AG08395 (cell line): ENCODE results near the gene SUV39H2.
"Not testable (repeated sequence)": the region's sequence is repeated elsewhere in the genome, so short reads cannot be mapped to it uniquely, and the experiment has no call there.

Experiments used
- DNase-seq: peaks from one replicate; pipeline ENCODE4 v3.0.0; 2012; ENCODE audit warnings: mixed read lengths, low spot score

The SUV39H2 gene

GRCh38 chr10:14876764-14877163, 1.9 kb upstream of the SUV39H2 start:
- DNase-seq: no peak

DNA sequence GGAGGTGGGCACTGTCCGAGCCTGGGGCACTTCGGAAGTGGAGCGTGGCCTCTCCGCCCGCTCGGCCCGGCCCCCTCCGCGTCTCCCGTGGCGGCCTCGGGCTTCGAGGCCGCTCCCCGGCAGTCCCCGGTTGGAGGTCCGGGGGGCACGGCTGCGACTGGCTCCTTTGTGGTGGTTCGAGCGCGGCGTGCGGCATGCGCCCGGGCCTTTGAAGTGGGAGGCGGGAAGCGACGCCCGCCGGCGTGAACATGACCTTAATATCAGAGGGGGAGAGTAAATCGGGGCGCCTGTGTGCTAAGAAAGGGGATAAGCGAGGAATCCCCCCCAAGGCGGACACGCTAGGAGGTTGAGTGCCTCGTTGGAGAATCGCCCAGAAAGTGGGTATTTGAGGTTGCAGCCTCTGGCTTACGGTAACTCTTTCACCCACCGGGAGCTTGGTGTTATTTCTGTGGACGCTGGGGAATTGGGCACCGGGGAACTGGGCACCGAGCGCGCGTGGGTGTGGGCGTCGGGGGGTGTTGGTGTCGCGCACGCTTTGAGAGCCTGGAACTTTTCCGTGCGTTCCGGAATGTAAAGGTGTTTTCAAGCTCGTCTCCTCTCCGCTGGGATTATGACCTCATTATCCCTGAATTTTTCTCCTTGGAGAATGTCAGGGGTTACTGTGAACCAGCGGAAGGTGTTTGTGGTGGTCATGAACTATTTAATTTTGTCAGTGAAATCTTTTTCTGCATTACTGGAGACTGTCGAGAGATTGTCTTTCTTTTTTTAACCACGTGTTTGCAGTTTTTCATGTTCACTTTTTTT, 660 bp downstream of the SUV39H2 start:
- DNase-seq: no peak

DNA sequence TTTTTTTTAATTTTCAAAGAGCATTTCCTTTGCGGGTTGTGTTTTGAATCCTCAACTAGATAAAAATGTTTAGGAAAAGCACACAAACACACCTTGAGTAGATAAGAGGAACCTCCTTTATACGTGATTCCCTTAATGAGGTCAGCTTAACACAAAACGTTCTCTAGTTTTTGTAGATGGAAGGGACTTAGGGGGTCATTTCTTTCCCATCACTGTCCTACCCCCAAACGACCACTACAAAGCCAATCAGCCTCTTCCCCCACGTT, 1.2 kb downstream of the SUV39H2 start:
- DNase-seq: no peak

DNA sequence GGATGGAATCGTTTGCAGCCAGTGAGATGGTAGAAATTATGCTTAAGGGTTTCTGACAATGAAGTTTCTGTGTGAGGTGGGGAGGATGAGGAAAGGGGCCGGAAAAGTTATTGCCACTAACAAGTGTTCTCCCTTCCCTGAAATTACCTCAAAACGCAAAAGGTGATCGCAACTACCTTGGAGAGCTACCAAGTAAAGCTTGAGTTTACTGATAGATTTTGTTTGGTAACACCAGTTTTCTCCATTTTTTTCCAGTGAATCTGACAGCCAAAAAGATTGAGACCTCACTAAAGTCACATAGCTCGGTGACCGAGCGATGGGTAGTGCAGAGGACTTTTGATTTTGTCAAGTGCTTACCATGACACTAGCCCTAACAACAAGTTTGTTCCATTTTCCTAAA, 1.6 kb downstream of the SUV39H2 start:
- DNase-seq: no peak

DNA sequence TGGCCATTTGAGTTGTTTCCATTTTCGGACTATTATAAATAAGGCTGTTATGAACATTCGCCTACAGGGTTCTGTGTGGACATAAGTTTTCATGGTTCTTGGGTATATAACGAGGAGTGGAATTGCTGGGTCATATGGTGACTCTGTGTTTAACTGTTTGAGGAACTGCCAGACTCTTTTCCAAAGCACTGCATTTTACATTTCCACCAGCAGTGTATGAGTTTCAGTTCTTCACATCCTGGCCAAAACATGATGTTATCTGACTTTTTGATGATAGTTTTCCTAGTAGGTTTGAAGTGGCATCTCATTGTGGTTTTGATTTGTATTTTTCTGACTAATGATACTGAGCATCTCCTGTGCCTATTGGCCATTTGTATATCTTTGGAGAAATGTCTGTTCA, 5.4 kb downstream of the SUV39H2 start:
- DNase-seq: no peak

GRCh38 chr10:14889318-14889717, 10.7 kb downstream of the SUV39H2 start:
- DNase-seq: peak; percentile 10

GRCh38 chr10:14891151-14891550, 12.5 kb downstream of the SUV39H2 start:
- DNase-seq: no peak

- DNase-seq: peak; percentile 59
Measured at GRCh38 chr10:14904316-14904732, 25.7 kb downstream of the SUV39H2 start.

- DNase-seq: no peak
Measured at GRCh38 chr10:14904864-14905263, 26.2 kb downstream of the SUV39H2 start.

GRCh38 chr10:14905890-14906289, 27.2 kb downstream of the SUV39H2 start:
- DNase-seq: no peak

- no peak for DNase-seq
Measured at GRCh38 chr10:14906765-14907164, 28.1 kb downstream of the SUV39H2 start.

DNA sequence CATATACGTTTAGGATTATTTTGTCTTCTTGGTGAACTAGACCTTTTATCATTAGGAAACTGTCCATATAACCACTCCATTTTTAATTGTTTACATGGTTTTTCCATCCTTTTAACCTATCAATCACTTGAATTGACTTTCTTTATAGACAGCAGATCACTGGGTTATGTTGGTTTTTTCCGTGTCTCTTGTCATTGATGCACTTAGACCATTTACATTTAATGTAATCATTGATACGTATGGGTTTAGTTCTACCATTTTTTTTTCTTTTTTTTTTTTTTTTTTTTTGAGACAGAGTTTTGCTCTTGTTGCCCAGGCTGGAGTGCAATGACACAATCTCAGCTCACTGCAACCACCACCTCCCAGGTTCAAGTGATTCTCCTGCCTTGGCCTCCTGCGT, 28.9 kb downstream of the SUV39H2 start:
- not testable (repeated sequence) for DNase-seq

DNA sequence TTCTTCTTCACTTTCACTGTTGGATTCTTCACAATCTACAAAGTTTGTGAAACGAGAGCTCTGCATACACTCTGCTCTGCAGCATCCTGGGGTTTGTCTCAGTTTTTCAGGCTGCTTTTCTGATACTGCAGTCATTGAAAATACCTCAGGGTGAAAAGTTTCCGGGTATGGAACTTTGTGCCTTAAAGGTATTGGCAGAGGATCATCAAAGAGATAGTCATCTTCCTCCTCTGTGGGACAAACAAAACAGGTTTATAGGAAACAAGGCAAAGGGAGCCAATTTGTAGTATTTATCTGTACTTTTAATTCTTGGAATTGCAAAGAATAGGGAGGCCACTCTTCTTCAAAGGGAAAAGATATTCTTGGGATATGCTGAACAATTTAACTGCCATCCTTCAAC, 30.4 kb downstream of the SUV39H2 start:
- no peak for DNase-seq

DNA sequence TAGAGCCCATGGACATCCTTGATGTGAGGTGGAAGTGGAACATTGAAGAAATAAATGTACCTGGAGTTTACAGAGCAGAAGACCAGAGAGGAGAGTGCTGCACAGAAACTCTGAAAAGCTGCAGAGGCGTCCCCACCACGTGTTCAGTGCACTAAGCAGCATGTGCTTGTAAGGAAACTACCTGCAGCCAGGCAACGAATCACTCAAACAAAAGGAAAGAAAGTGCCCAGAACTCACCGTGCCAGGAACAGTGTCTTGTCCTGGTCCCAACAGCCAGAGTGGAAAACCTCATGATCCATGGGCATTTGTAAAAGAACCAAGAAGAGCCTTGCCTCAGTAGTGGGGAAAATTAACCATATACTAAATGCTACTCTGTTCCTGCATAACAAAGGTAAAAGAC, 32.3 kb downstream of the SUV39H2 start:
- no peak for DNase-seq

GRCh38 chr10:14911801-14912200, 33.1 kb downstream of the SUV39H2 start:
- DNase-seq: no peak

- DNase-seq: no peak
Measured at GRCh38 chr10:14916600-14916999, 37.9 kb downstream of the SUV39H2 start.

GRCh38 chr10:14917827-14918226, 39.2 kb downstream of the SUV39H2 start:
- no peak for DNase-seq

- no peak for DNase-seq
Measured at GRCh38 chr10:14918964-14919363, 40.3 kb downstream of the SUV39H2 start.

DNA sequence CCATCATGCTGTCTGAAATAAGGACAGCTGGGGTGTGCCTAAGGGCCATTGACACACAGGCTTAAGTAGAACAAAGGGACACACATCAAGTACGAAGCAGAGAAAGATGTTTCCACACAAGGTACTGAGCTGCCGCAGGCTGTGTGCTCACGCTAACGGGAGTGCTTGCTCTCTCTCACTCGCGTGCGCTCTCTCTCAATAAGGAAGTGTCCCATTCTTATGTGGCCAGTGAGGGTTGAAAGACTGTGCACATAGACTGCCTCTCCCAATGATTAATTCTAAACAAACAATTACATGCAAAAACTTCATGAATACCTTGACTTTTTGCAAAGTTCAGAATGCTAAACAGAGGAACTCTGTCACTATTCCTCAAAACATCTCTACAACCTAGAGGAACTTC, 45.3 kb downstream of the SUV39H2 start:
- DNase-seq: no peak

DNA sequence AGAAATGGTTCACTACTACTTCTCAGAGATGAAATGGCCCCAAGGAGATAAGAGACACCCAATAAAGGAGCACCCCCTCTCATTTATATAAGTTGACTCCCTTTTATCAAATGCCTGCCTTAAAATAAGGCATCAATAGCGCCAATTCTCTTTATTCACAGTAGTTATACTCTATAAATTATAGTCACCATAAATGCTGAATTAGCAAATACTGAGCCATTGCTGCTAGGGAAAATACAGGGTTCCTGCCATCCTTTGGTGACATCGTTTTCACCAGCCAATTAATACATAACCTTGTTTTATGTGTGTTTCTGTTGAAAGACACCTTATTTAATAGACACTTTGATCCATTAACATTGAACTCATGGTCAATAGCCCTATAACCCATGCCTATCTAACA, 46.6 kb downstream of the SUV39H2 start:
- DNase-seq: no peak

DNA sequence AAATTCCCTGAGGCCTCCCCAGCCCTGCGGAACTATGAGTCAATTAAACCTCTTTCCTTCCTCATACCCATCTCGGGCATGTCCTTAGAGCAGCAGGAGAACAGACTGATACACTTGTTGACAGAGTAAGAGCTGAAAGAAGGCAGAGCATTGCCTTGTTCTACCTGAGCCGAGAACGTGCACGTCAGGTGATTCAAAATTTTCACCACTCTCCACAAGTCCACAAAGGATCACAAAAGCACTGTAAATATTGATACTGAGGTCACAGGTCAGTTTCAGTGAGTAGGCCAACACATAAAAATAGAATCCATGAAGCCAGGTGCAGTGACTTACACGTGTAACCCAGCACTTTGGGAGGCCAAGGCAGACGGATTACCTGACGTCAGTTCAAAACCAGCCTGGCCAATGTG, 47.4 kb downstream of the SUV39H2 start:
- DNase-seq: no peak

GRCh38 chr10:14926722-14927416, 48.2 kb downstream of the SUV39H2 start:
- DNase-seq: no peak

GRCh38 chr10:14930610-14931009, 51.9 kb downstream of the SUV39H2 start:
- no peak for DNase-seq

DNA sequence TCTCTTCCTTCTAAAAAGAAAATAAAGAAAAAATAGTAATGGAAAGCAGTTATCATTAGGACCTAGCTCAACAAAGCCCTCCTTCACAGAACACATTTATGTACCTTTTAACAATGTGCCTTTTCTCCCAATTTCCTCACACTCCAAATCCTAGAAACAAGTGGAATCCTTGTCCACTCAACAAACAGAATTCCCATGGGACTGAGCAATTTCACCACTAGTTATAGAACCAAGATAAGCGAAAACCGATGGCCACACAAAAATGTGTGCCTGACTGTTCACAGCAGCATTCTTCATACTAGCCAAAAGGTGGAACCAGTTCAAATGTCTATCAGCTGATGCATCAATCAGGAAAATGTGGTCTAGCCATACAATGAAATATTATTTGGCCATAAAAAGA, 57.9 kb downstream of the SUV39H2 start:
- no peak for DNase-seq
